HG02973 (cell line): Measurements from ENCODE around the gene KRTAP9-8.
"Not testable (repeated sequence)": the region's sequence is repeated elsewhere in the genome, so short reads cannot be mapped to it uniquely, and the experiment has no call there.

Experiments used
- ATAC-seq: cut with Tn5 transposase; IDR thresholded peaks from one replicate; pipeline ENCODE4 v1.9.1; 2021; ENCODE audit warnings: moderate library complexity; ENCODE audit not compliant: unreplicated experiment

Gene KRTAP9-8

GRCh38 chr17:41255381-41256290 lies 17.8 kb downstream of the KRTAP9-8 start, which contains the start of gene KRTAP9-9:
TSS of gene KRTAP9-9 (plus strand) at chr17:41255384.
- ATAC-seq, result not testable (repeated sequence)

- no peak for ATAC-seq
Observed at GRCh38 chr17:41256291-41256685, 18.5 kb downstream of the KRTAP9-8 start.

- ATAC-seq, result no peak
Observed at GRCh38 chr17:41258406-41258805, 20.6 kb downstream of the KRTAP9-8 start.

DNA sequence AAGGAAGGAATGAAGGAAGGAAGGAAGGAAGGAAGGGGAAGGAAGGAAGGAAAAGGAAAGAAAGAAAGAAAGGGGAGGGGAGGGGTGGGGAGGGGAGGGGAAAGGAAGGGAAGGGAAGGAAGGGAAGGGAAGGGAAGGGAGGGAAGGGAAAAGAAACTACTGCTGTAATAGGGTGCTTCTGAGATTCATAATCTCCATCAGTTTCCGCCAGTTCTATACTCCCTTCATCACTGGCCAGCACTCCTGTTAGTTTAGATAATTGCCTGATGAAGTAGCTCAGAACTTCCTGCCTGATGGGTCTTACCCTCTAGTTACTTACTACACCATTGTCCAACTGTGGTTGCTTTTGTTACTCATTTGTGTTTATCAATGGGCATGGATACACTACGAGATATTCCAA lies 25.4 kb downstream of the KRTAP9-8 start:
- no peak for ATAC-seq

DNA sequence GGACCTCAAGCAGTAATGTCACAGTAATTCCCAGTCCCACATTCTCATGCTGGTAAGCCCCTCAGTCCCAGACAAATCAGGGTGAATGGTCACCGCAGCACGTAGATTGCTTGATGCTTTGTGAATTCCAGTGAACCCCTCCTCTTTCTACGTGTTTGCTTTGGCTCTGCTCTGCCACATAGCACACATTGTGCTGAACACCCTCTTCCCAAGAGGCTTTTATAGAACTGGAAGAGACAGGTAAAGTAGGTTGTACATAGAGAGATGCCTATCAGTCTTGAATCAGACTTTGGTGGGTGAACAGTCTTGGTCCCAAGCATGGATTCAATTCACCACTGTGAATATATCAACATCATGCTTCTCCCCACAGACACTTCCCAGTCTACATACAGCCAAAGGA lies 26.8 kb downstream of the KRTAP9-8 start:
- no peak for ATAC-seq

DNA sequence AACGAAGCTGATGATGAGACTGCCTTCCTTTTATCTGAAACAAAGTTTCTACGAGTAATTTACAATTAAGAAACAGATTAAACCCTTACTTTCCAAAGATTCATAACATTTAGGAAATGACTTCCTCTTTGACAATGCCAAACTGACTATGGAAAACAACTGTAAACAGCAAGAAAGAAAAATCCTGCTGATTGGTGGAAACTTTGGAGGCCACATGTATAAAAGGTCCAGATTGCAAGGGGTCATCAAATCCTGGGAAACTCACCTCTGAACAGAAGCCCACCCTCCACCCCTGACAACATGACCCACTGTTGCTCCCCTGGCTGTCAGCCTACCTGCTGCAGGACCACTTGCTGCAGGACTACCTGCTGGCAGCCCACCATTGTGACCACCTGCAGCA lies 27.3 kb downstream of the KRTAP9-8 start, which contains the start of gene KRTAP9-6:
Gene KRTAP9-6 (plus strand): TSS at position 301 of the 400 bp plus-strand sequence. CDS start 0 bp downstream, at position 301.
- ATAC-seq, result no peak

GRCh38 chr17:41267711-41268110 lies 29.9 kb downstream of the KRTAP9-8 start:
- no peak for ATAC-seq

GRCh38 chr17:41271323-41271722 lies 33.5 kb downstream of the KRTAP9-8 start:
- not testable (repeated sequence) for ATAC-seq

- ATAC-seq, result no peak
Observed at GRCh38 chr17:41271858-41272257, 34.1 kb downstream of the KRTAP9-8 start.

DNA sequence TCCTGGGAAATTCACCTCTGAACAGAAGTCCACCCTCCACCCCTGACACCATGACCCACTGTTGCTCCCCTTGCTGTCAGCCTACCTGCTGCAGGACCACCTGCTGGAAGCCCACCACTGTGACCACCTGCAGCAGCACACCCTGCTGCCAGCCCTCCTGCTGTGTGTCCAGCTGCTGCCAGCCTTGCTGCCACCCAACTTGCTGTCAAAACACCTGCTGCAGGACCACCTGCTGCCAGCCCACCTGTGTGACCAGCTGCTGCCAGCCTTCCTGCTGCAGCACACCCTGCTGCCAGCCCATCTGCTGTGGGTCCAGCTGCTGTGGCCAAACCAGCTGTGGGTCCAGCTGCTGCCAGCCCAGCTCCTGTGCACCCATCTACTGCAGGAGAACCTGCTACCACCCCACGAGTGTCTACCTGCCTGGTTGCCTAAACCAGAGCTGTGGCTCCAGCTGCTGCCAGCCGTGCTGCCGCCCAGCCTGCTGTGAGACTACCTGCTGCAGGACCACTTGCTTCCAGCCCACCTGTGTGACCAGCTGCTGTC lies 37.9 kb downstream of the KRTAP9-8 start, which contains the start of gene KRTAP9-7:
Gene KRTAP9-7 (plus strand): TSS at position 51 of the 543 bp plus-strand sequence. CDS start 0 bp downstream, at position 51.
- not testable (repeated sequence) for ATAC-seq

GRCh38 chr17:41278176-41278955 lies 40.6 kb downstream of the KRTAP9-8 start:
- no peak for ATAC-seq

DNA sequence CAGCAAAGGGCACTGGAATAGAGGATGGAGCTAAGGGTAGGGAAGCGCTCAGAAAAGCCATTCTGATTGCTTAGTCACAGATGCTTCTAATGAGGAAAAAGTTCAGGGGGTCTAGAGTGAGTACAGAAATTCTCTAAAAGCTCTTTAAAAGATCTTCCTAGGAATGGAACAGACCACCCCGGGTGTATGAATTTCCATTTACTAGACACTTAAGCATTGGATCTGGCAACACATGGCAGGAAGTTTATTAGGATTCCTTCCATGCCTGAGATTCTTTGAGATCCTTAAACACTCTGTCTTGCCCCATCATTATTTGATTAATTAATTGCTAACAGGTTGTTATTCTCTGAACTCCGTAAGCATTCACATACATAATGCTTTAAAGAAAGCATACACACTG lies 46.2 kb downstream of the KRTAP9-8 start:
- ATAC-seq, result no peak

DNA sequence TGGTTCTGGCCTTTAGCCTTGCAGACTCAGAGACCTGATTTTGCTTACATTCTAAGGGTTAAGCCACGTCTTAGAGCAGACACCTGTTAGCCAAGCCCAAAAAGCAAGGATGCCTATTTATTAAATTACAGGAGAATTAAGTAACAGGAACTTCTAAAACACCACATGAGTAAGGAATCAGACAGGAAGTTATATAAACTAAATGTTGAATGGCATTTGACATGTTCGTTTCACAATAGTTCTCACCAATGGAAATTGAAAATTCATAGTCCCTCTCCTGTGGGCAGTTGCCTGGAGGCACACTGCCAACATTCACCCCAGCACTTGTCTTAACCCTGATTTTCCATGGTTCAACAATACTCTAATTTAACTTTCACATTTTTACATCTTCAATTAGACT lies 46.7 kb downstream of the KRTAP9-8 start:
- no peak for ATAC-seq

DNA sequence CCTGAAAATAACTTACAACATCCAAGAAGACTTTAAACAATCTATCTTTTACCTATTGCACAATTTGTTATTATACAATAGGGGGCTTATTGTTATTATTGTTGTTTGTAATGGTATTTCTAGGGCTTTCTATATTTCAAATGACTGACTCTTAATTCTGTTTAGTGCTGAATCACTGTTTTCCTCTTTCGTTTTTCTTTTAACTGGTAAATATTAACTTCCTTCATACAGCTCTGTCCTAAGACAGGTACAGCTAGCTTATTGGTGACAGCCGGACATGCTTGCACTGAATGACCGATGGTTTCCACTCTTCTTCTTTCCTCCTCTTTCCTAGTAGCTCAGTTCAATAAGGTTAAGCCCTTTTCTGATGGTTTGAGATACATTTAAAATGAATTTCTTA lies 49.3 kb downstream of the KRTAP9-8 start:
- no peak for ATAC-seq
